ENCODE measurements around the gene BRSK2.

Gene BRSK2

DNA sequence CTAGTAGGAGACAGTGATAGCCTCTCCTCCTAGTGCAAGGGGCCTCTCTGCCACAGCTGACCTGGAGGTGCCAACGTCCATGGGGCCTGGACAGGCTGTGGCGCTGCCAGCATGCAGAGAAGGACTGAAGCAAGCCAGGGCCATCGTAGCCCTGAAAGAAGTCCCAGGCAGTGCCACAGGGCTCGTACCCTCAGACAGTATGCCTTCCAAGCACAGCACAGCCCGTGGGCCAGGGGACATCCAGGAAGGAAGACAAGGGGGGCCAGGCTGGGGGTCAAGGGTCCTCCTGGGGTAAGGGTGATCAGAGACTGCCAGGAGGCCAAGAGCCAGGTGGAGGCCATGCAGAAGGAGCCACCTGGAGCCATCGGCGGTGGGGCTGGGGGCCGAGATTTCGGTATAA is 117.2 kb downstream of the BRSK2 start (continued):
- TF ChIP-seq ZNF426 (tag by site-specific recombination; IDR thresholded peaks at IDR 0.05) = no peak
- no peak for TF ChIP-seq IKZF3 (tag by site-specific recombination; IDR thresholded peaks at IDR 0.05)
- TF ChIP-seq ZNF473 (tag by site-specific recombination; IDR thresholded peaks at IDR 0.05) = no peak

DNA sequence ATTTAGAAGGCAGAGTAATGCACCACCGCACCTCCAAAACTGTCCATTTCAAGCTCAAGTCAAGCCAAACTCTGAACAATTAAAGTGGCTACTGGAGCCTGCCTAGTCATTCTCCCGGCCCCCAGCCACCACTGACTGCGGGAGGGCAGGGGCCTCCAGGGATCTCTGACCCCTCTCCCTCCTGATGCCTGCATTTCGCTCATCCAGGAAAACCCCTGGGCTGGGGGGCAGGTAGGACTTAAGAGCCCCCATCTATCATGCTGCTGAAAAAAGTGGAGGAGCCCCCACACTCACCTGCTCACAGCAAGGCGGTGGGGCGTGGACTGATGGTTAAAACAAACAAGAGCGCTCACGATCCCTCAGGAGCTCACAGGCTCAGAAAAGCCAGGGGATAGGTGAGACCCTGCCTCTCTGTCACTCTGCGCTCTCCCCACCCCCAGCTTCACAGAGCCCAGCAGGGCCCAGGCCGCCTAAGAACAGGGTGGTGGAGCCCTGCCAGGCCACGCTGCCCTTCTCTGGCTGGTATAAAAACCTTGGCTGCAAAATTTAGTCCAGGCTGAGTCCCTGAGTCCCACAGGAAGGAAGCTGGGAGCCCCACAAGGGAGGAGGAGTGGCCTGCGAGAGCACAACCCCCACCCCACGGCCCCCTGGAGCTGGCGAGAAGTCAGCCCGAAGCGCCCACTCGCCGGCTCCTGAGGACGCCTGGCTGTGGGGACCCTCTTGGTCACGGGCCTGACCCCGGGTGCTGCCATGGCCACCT is 117.8 kb downstream of the BRSK2 start:
- CTCF ChIA-PET = interaction anchor here (0.6 to 2.7 kb wide), 2 partner anchors 8 to 378 kb away, joined by 3 to 17 read pairs; no protein-coding TSS in a partner anchor
- no peak overlapping the region for H3K27ac ChIP-seq (ENCODE audit: extremely low read depth, low read depth, low read length)
- no peaks in the 10 kb centered on the region for H3K36me3 ChIP-seq (ENCODE audit: control insufficient read depth in 2 of 2, insufficient read depth in 1 of 2, low read length in 2 of 2)

DNA sequence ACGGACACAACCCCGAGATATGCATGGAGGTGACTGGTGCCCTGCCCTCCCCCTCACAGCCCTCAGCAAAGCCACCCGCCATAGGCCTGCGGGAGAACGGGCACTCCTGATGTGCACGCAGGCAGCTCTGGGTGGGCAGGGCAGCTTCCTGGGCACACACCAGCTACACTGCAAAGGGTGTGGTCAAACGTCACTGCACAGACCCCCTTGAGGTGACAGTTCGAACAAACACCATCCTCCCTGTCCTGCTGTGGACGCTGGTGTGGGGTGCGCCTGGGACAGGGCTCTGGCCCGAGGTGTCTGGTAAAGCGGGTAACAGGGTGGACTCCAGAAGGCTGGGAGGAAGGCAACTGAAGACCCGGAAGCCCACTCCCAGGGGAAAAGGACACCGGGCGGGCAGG is 118.8 kb downstream of the BRSK2 start:
- ChIA-PET POLR2A (no interaction called here), CTCF (no interaction called here)
- H3K27ac ChIP-seq (ENCODE audit: extremely low read depth, low read depth, low read length) = no peak overlapping the region
- TF ChIP-seq ZSCAN16 (tag by site-specific recombination; IDR thresholded peaks at IDR 0.05) (no peak), ZNF571 (tag by site-specific recombination; IDR thresholded peaks at IDR 0.05) (no peak), HOXC10 (CRISPR knock-in tag; IDR thresholded peaks at IDR 0.05) (no peak), ZNF239 (tag by site-specific recombination; IDR thresholded peaks at IDR 0.05) (no peak), ZNF776 (tag by site-specific recombination; IDR thresholded peaks at IDR 0.05; ENCODE audit: borderline replicate concordance) (no peak), ZNF777 (tag by site-specific recombination; IDR thresholded peaks at IDR 0.05; ENCODE audit: borderline replicate concordance) (no peak)
- TF ChIP-seq, protein P1, sequence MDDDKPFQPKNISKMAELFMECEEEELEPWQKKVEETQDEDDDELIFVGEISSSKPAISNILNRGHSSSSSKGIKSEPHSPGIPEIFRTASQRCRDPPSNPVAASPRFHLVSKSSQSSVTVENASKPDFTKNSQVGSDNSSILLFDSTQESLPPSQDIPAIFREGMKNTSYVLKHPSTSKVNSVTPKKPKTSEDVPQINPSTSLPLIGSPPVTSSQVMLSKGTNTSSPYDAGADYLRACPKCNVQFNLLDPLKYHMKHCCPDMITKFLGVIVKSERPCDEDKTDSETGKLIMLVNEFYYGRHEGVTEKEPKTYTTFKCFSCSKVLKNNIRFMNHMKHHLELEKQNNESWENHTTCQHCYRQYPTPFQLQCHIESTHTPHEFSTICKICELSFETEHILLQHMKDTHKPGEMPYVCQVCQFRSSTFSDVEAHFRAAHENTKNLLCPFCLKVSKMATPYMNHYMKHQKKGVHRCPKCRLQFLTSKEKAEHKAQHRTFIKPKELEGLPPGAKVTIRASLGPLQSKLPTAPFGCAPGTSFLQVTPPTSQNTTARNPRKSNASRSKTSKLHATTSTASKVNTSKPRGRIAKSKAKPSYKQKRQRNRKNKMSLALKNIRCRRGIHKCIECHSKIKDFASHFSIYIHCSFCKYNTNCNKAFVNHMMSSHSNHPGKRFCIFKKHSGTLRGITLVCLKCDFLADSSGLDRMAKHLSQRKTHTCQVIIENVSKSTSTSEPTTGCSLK (tag by site-specific recombination; IDR thresholded peaks at IDR 0.05) = no peak
- no peaks in the 10 kb centered on the region for H3K36me3 ChIP-seq (ENCODE audit: control insufficient read depth in 2 of 2, insufficient read depth in 1 of 2, low read length in 2 of 2)
- no peak overlapping the region for H3K4me3 ChIP-seq (ENCODE audit: low read depth, low read length)
- no peaks in the 10 kb centered on the region for H3K4me1 ChIP-seq (ENCODE audit: control insufficient read depth, insufficient read depth, low read length)
- no peaks in the 10 kb centered on the region for H3K9me3 ChIP-seq (ENCODE audit: control insufficient read depth, insufficient read depth, low read depth, low read length)

More for the DNA sequence above, 117.8 kb downstream of the BRSK2 start:
- Histone ChIP-seq H3K4me3 (ENCODE audit: low read depth, low read length) (no peak overlapping the region), H3K9me3 (ENCODE audit: control insufficient read depth, insufficient read depth, low read depth, low read length) (no peaks in the 10 kb centered on the region), H3K4me1 (ENCODE audit: control insufficient read depth, insufficient read depth, low read length) (no peaks in the 10 kb centered on the region)
- TF ChIP-seq PRDM1 (tag by site-specific recombination; IDR thresholded peaks at IDR 0.05) = no peak
- POLR2A ChIA-PET = no interaction called here

DNA sequence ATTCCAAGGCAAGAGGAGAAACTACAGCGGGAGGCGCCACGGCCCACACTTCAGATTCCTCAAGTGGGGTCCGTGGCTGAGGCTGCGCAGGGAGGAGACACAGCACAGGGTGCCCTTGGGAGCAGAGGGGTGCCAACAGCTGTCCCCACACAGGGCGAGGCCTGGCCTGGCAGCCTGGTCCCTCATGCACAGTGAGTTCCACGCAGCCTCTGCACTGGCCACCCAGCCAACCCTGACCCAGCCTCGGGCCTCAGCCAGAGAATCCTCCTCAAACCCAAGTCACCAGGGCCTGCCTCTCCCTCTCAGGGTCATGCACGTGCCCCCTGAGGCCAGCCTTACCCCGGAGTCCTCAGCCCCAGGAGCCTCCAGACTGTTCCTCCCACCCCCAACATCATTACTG is 119.3 kb downstream of the BRSK2 start:
- H3K36me3 ChIP-seq (ENCODE audit: control insufficient read depth in 2 of 2, insufficient read depth in 1 of 2, low read length in 2 of 2) = no peaks in the 10 kb centered on the region
- CTCF ChIA-PET = no interaction called here
- TF ChIP-seq ZNF830 (tag by site-specific recombination; IDR thresholded peaks at IDR 0.05; ENCODE audit: low read depth) (no peak), ZFHX2 (tag by site-specific recombination; conservative IDR thresholded peaks at IDR 0.05) (no peak), ZNF747 (tag by site-specific recombination; IDR thresholded peaks at IDR 0.05) (no peak), BCL11A (tag by site-specific recombination; IDR thresholded peaks at IDR 0.05; ENCODE audit: low read depth) (no peak), MYNN (tag by site-specific recombination; IDR thresholded peaks at IDR 0.05; ENCODE audit: borderline replicate concordance) (no peak), OSR2 (tag by site-specific recombination; IDR thresholded peaks at IDR 0.05) (no peak), ZNF558 (tag by site-specific recombination; IDR thresholded peaks at IDR 0.05) (no peak), KLF7 (tag by site-specific recombination; IDR thresholded peaks at IDR 0.05; ENCODE audit: borderline replicate concordance) (no peak), ZNF416 (tag by site-specific recombination; IDR thresholded peaks at IDR 0.05) (no peak), KLF9 (tag by site-specific recombination; IDR thresholded peaks at IDR 0.05; ENCODE audit: low read depth) (no peak), ZNF768 (tag by site-specific recombination; IDR thresholded peaks at IDR 0.05) (no peak), ZNF146 (tag by site-specific recombination; IDR thresholded peaks at IDR 0.05) (no peak), ZNF600 (tag by site-specific recombination; IDR thresholded peaks at IDR 0.05) (no peak)
- TF ChIP-seq, protein P2, sequence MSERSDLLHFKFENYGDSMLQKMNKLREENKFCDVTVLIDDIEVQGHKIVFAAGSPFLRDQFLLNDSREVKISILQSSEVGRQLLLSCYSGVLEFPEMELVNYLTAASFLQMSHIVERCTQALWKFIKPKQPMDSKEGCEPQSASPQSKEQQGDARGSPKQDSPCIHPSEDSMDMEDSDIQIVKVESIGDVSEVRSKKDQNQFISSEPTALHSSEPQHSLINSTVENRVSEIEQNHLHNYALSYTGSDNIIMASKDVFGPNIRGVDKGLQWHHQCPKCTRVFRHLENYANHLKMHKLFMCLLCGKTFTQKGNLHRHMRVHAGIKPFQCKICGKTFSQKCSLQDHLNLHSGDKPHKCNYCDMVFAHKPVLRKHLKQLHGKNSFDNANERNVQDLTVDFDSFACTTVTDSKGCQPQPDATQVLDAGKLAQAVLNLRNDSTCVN (tag by site-specific recombination; optimal IDR thresholded peaks at IDR 0.05) = no peak
- TF ChIP-seq, protein P3, sequence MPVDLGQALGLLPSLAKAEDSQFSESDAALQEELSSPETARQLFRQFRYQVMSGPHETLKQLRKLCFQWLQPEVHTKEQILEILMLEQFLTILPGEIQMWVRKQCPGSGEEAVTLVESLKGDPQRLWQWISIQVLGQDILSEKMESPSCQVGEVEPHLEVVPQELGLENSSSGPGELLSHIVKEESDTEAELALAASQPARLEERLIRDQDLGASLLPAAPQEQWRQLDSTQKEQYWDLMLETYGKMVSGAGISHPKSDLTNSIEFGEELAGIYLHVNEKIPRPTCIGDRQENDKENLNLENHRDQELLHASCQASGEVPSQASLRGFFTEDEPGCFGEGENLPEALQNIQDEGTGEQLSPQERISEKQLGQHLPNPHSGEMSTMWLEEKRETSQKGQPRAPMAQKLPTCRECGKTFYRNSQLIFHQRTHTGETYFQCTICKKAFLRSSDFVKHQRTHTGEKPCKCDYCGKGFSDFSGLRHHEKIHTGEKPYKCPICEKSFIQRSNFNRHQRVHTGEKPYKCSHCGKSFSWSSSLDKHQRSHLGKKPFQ (tag by site-specific recombination; IDR thresholded peaks at IDR 0.05) = no peak

More for the DNA sequence above, 119.3 kb downstream of the BRSK2 start:
- Histone ChIP-seq H3K9me3 (ENCODE audit: control insufficient read depth, insufficient read depth, low read depth, low read length) (no peaks in the 10 kb centered on the region), H3K4me1 (ENCODE audit: control insufficient read depth, insufficient read depth, low read length) (no peaks in the 10 kb centered on the region), H3K4me3 (ENCODE audit: low read depth, low read length) (no peak overlapping the region), H3K27ac (ENCODE audit: extremely low read depth, low read depth, low read length) (no peak overlapping the region)
- POLR2A ChIA-PET = no interaction called here

Measured in HEK293 (cell line).